ENCODE data around the gene CHSY1.

DNA sequence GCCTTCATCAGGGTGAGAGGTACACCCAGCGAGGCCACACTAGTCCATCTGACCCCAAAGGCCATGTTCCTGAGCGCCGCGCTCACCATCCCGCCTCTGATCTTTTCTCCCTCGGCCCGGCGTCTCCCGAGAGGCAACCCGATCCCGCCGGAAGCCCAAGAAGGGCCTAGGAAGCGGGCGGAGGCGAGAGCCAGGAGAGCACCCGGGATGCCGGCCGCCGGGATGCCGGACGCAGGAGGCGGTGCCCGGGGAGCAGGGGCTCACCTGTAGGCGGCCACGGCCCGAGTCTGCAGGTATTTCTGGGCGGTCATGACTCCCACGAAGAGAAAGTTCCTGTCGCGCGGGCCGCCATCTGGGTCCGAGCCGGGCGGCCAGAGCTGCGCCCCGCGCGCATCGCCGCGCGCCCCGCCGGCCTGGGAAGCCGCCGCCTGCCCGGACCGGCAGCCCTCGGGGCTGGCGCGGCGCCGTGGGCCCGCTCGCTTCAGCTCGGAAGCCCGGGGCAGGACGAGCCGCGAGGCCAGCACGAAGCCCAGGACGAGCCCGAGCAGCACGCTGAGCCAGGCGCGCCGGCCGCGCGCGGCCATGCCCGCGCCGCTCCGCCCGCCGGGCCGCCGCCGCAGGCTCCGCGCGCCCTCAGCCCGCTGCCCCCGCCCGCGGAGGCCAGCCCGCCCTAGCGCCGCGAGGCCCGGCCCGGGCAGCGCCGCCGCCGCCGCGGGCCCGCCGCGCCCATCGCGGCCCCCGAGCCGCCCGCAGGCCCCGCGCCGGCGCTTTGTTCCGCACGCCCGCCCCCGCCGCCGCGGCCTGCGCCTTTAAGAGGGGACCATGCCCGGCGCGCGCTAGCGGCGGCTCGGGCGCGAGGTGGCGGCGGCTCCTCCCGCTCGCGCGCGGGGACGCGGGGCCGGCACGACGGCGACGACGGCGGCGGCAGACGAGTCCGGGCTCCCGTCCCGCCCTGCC, 697 bp downstream of the CHSY1 start:
- TF ChIP-seq GATA2 (IDR thresholded peaks at IDR 0.05; ENCODE audit: low read depth, low read length) (no peak), GATA3 (IDR thresholded peaks at IDR 0.05; ENCODE audit: low read depth, low read length) (no peak)

Data from SH-SY5Y (cell line).